GM12878 (cell line): Measurements from ENCODE around the gene INO80E. TPM values are rescaled to one million over a fixed set of nuclear protein-coding genes. Genes with fewer than 3 reads are reported as not detected.

Source experiments
- ATAC-seq: fragments of 200-7000 bp; cut with Tn5 transposase; 3 replicates; pipeline ENCODE4 v1.9.1; 2020; ENCODE audit warnings: mild to moderate bottlenecking, moderate library complexity
- BruUV-seq: library from RNA; stranded (reverse); fragments of 400-500 nt; replicated peaks from 2 replicates; lab custom pipeline; 2021; lab: Mats Ljungman, UMichigan
- CTCF ChIA-PET: fragments of 300-600 bp; sonication (Branson Sonifier 250); formaldehyde crosslinking; extraction: SDS; loops from one replicate; lab custom pipeline; 2021; ENCODE audit warnings: inconsistent platforms; lab: Yijun Ruan, JAX
- POLR2A ChIA-PET: fragments of 350-600 bp; formaldehyde crosslinking; extraction: SDS; loops from one replicate; lab custom pipeline; 2021; ENCODE audit warnings: inconsistent platforms; lab: Charles Lee
- RAD21 ChIA-PET: fragments of 300-600 bp; sonication (Branson Sonifier 250); formaldehyde crosslinking; loops from one replicate; lab custom pipeline; 2023; ENCODE audit warnings: antibody characterized with exemption; ENCODE audit not compliant: unreplicated experiment; lab: Charles Lee
- SMC1A ChIA-PET: fragments of 300-600 bp; sonication (Branson Sonifier 250); formaldehyde crosslinking; loops from one replicate; lab custom pipeline; 2023; ENCODE audit not compliant: unreplicated experiment, uncharacterized antibody; lab: Charles Lee
- DNase-seq: peaks from one replicate; pipeline ENCODE4 v3.0.0-alpha.2; 2011; ENCODE audit warnings: low read depth, low spot score
- FAIRE-seq: peaks from 3 replicates; lab custom pipeline; 2011; peaks lifted over from hg19 to GRCh38; lab: Jason Lieb, UNC
- H2AFZ ChIP-seq: 2 replicates; pipeline ENCODE4 v1.6.0; 2011; ENCODE audit warnings: low read depth, low read length, control low read depth; ENCODE audit not compliant: control insufficient read depth
- H3K27ac ChIP-seq: 2 replicates; pipeline ENCODE4 v1.5.1; 2011; ENCODE audit warnings: control low read depth; ENCODE audit not compliant: control insufficient read depth, insufficient read depth
- H3K27me3 ChIP-seq, 2 experiments: replicated peaks in 1 of 2; 2 replicates each; pipeline versions ENCODE4 v1.6.0 to v1.6.1; 2011; ENCODE audit warnings: low read length in 1 of 2; ENCODE audit not compliant: control insufficient read depth in 2 of 2, insufficient read depth in 2 of 2
- H3K36me3 ChIP-seq, 2 experiments: 2 replicates each; pipeline ENCODE4 v1.5.1; 2011; ENCODE audit warnings: low read length in 1 of 2; ENCODE audit not compliant: control insufficient read depth in 2 of 2, insufficient read depth in 2 of 2
- H3K4me1 ChIP-seq: 2 replicates; pipeline ENCODE4 v1.6.1; 2011; ENCODE audit warnings: mild to moderate bottlenecking, low read length, moderate library complexity, mixed read lengths; ENCODE audit not compliant: control insufficient read depth, insufficient read depth
- H3K4me2 ChIP-seq: 2 replicates; pipeline ENCODE4 v1.6.0; 2011; ENCODE audit warnings: control low read depth; ENCODE audit not compliant: control insufficient read depth, insufficient read depth
- H3K4me3 ChIP-seq: fragments of 200-600 bp; sonication (generic); 2 replicates; pipeline ENCODE4 v1.5.1; 2016
- H3K79me2 ChIP-seq: 2 replicates; pipeline ENCODE4 v1.6.0; 2011; ENCODE audit warnings: low read length; ENCODE audit not compliant: control insufficient read depth, insufficient read depth
- H3K9ac ChIP-seq: 2 replicates; pipeline ENCODE4 v1.8.0; 2011; ENCODE audit warnings: low read length, control low read depth, mixed read lengths; ENCODE audit not compliant: control insufficient read depth, insufficient read depth
- H3K9me3 ChIP-seq: replicated peaks from 3 replicates; pipeline ENCODE4 v1.5.1; 2011; ENCODE audit warnings: mild to moderate bottlenecking, low read length; ENCODE audit not compliant: control insufficient read depth, insufficient read depth
- H4K20me1 ChIP-seq: 2 replicates; pipeline ENCODE4 v1.6.0; 2011; ENCODE audit not compliant: control insufficient read depth, insufficient read depth
- ATF2 ChIP-seq: IDR thresholded peaks from 2 replicates; pipeline ENCODE4 v1.6.1; 2012; ENCODE audit warnings: low read length, inconsistent platforms
- CBX3 ChIP-seq: fragments of 200-600 bp; sonication (generic); IDR thresholded peaks from 2 replicates; pipeline ENCODE4 v1.6.1; 2016; ENCODE audit warnings: low read depth, borderline replicate concordance
- GATAD2B ChIP-seq: fragments of 450-650 bp; conservative IDR thresholded peaks from 2 replicates; pipeline ENCODE4 v1.6.1; 2017; ENCODE audit warnings: low read depth, mild to moderate bottlenecking, moderate library complexity
- HDAC6 ChIP-seq: fragments of 200-600 bp; sonication (generic); IDR thresholded peaks from one replicate; pipeline ENCODE4 v1.8.0; 2017; ENCODE audit warnings: antibody characterized with exemption; ENCODE audit not compliant: unreplicated experiment
- IKZF2 ChIP-seq, 2 experiments: fragments of 450-650 bp; IDR thresholded peaks; 2 replicates each; pipeline ENCODE4 v1.6.1; 2017; ENCODE audit warnings: mild to moderate bottlenecking in 2 of 2, moderate library complexity in 2 of 2
- JUND ChIP-seq: IDR thresholded peaks from 2 replicates; pipeline ENCODE4 v1.6.1; 2012; ENCODE audit warnings: low read depth, mild to moderate bottlenecking, low read length, improper control_type of control experiment, moderate library complexity
- LARP7 ChIP-seq: fragments of 450-650 bp; IDR thresholded peaks from 2 replicates; pipeline ENCODE4 v1.6.1; 2017; ENCODE audit warnings: mild to moderate bottlenecking
- MAX ChIP-seq: IDR thresholded peaks from 2 replicates; pipeline ENCODE4 v1.6.1; 2012; ENCODE audit warnings: low read depth, low read length, improper control_type of control experiment
- MYC ChIP-seq: IDR thresholded peaks from 2 replicates; pipeline ENCODE4 v1.6.1; 2011; ENCODE audit warnings: mild to moderate bottlenecking, low read length, moderate library complexity, inconsistent platforms; ENCODE audit not compliant: insufficient read depth, insufficient replicate concordance, insufficient read length, severe bottlenecking
- RAD21 ChIP-seq: IDR thresholded peaks from 2 replicates; pipeline ENCODE4 v1.6.1; 2011; ENCODE audit warnings: mild to moderate bottlenecking, low read depth, low read length, moderate library complexity; ENCODE audit not compliant: insufficient read depth
- RELA ChIP-seq: fragments of 450-650 bp; IDR thresholded peaks from 2 replicates; pipeline ENCODE4 v1.8.0; 2014; ENCODE audit warnings: borderline replicate concordance; ENCODE audit not compliant: partially characterized antibody
- RUNX3 ChIP-seq: IDR thresholded peaks from 2 replicates; pipeline ENCODE4 v1.6.1; 2012; ENCODE audit warnings: low read length, inconsistent platforms
- SMAD1 ChIP-seq: fragments of 450-650 bp; IDR thresholded peaks from 2 replicates; pipeline ENCODE4 v1.6.1; 2018; ENCODE audit warnings: mild to moderate bottlenecking, low read depth; ENCODE audit not compliant: partially characterized antibody
- SMC3 ChIP-seq: IDR thresholded peaks from 2 replicates; pipeline ENCODE4 v1.6.1; 2011; ENCODE audit warnings: low read length, improper control_type of control experiment, borderline replicate concordance
- SREBF1 ChIP-seq: IDR thresholded peaks from 2 replicates; pipeline ENCODE4 v1.6.1; 2012; ENCODE audit warnings: mild to moderate bottlenecking, low read length
- SRF ChIP-seq, 2 experiments: IDR thresholded peaks; 2 replicates each; pipeline ENCODE4 v1.6.1; 2011; ENCODE audit warnings: low read depth in 2 of 2, low read length in 2 of 2, mild to moderate bottlenecking in 1 of 2, moderate library complexity in 1 of 2
- TCF12 ChIP-seq: IDR thresholded peaks from 2 replicates; pipeline ENCODE4 v1.6.1; 2011; ENCODE audit warnings: low read depth, mild to moderate bottlenecking, low read length
- ZBTB4 ChIP-seq: fragments of 450-650 bp; formaldehyde crosslinking; IDR thresholded peaks from 2 replicates; pipeline ENCODE4 v1.4.0; 2022; ENCODE audit warnings: mild to moderate bottlenecking, moderate library complexity
- WGBS: methylation state at CpG from one replicate; pipeline ENCODE4 v1.1.6; 2016; ENCODE audit warnings: low lambda C conversion rate; ENCODE audit not compliant: insufficient replicate concordance, insufficient coverage; ENCODE audit errors: missing lambda C conversion rate; 5-methylcytosine and 5-hydroxymethylcytosine counted together
- in situ Hi-C: fragments of 300-500 bp; cut with MboI; formaldehyde crosslinking; loops from 9 replicates; pipeline ENCODE4 v1.14.3; 2018; ENCODE audit warnings: mixed read lengths
- intact Hi-C: fragments of 100-400 bp; cut with micrococcal nuclease; formaldehyde crosslinking; loops from one replicate; pipeline ENCODE4 v1.14.2; 2022; ENCODE audit not compliant: unreplicated experiment
- polyA plus RNA-seq, 11 experiments: library from polyadenylated mRNA; depleted of rRNA in 4 of 11; unstranded in 6 of 11; stranded (reverse) in 5 of 11; fragments of >200 nt; fragmentation: Nextera tagmentation in 4 of 11; fragmentation: Illumina TruSeq in 1 of 11; extraction: Ambion mirVana in 4 of 11; extraction: Trizol in 1 of 11; gene quantifications; 1 replicate in 1 of 11; 2 replicates in 10 of 11; pipeline versions ENCODE4 v1.2.1 to v1.2.3, GENCODE V29; 2011 to 2016; ENCODE audit warnings: inconsistent platforms in 2 of 11, missing spikeins in 2 of 11, low read depth in 1 of 11
- total RNA-seq, 4 experiments: library from RNA; depleted of rRNA in 3 of 4; stranded (reverse); fragments of >200 nt in 3 of 4; fragmentation: Illumina TruSeq in 1 of 4; extraction: Trizol in 1 of 4; gene quantifications; 2 replicates each; pipeline versions ENCODE4 v1.2.1 to v1.2.3, GENCODE V29; 2013 to 2021

The INO80E gene
- total and polyA plus RNA-seq, 10 of the 15 experiments (the other 5 are each of a cell fraction or from before 2014, with no cell fraction given) = 0.39 to 74.0 (median 33.0) TPM

GRCh38 chr16:29961479-29962343, 34.3 kb upstream of the INO80E start, which contains the start of gene TMEM219:
Gene TMEM219, plus strand, starts transcription at chr16:29962079. Its CDS starts 1,065 bp downstream, at chr16:29963144.
- no peaks in the 10 kb centered on the region for H3K36me3 ChIP-seq
- WGBS = under 1% methylated on average over 63 of the region's 75 CpGs
- FAIRE-seq (peak; percentile 75), DNase-seq (peak; percentile 70), ATAC-seq (peak; percentile 92)
- POLR2A ChIA-PET = interaction anchor here (0.6 to 3.4 kb wide), 5 partner anchors 12 to 137 kb away, joined by 3 to 53 read pairs (median 4); partner anchors contain the start of genes HIRIP3, INO80E, KCTD13 and TAOK2
- H2AFZ ChIP-seq = peak within 1 kb of the TSS; percentile 100
- H3K27me3 ChIP-seq = no peaks in the 10 kb centered on the region
- BruUV-seq = TSS peak; percentile 64
- peak within 1 kb of the TSS; percentile 79 for H3K27ac ChIP-seq
- in situ Hi-C loops = no loop called here
- peak within 1 kb of the TSS; percentile 86 for H3K9ac ChIP-seq
- intact Hi-C loops = loop anchor here (5.0 kb wide), 1 partner anchor 34 kb away; the partner anchor contains the start of gene KCTD13
- CTCF ChIA-PET = interaction anchor here (0.8 to 3.3 kb wide), 12 partner anchors 11 to 141 kb away, joined by 3 to 21 read pairs (median 4); partner anchors contain the start of genes HIRIP3, INO80E, KCTD13 and MVP
- H3K4me1 ChIP-seq = peaks cover 2% of the 10 kb centered on the region; the same call in 1 of the 2 replicates
- SMC1A ChIA-PET = interaction anchor here (0.7 to 2.7 kb wide), 8 partner anchors 11 to 113 kb away, joined by 3 to 20 read pairs (median 3); partner anchors contain the start of genes ASPHD1, HIRIP3 and TAOK2
- H4K20me1 ChIP-seq = no peaks in the 10 kb centered on the region
- H3K9me3 ChIP-seq = no peaks in the 10 kb centered on the region
- peak within 1 kb of the TSS; percentile 82 for H3K4me3 ChIP-seq
- H3K79me2 ChIP-seq = peaks cover 4% of the 10 kb centered on the region; the same call in 1 of the 2 replicates
- RAD21 ChIA-PET = interaction anchor here (0.6 to 3.8 kb wide), 6 partner anchors 12 to 988 kb away, joined by 3 to 19 read pairs (median 6); partner anchors contain the start of genes KCTD13 and TAOK2
- peak within 1 kb of the TSS; percentile 98 for H3K4me2 ChIP-seq
- TF ChIP-seq ZBTB4 (CRISPR knock-in tag) (no peak), TCF12 (no peak), RAD21 (no peak), LARP7 (peak; percentile 84), RUNX3 (no peak), MYC (no peak), MAX (no peak; the same call in 1 of the 2 replicates), IKZF2 (IDR thresholded peaks at IDR 0.05) (peak; percentile 23 to 29; a peak in 2 of 4 replicates), JUND (peak; percentile 95), ATF2 (no peak), SMC3 (no peak), SREBF1 (peak; percentile 94), GATAD2B (peak; percentile 58; the same call in 1 of the 2 replicates), HDAC6 (no peak), CBX3 (no peak), SMAD1 (no peak), SRF (IDR thresholded peaks at IDR 0.05; ENCODE audit: low read depth in 2 of 2, low read length in 2 of 2) (no peak), RELA (peak; percentile 10)
